ENCODE data around the gene ACSM6. TPM values are rescaled to one million over a fixed set of nuclear protein-coding genes. Genes with fewer than 3 reads are reported as not detected.

Gene ACSM6
- total and polyA plus RNA-seq, 2 donors (not counting 3 experiments of a cell fraction or from before 2014, with no cell fraction given): not detected

DNA sequence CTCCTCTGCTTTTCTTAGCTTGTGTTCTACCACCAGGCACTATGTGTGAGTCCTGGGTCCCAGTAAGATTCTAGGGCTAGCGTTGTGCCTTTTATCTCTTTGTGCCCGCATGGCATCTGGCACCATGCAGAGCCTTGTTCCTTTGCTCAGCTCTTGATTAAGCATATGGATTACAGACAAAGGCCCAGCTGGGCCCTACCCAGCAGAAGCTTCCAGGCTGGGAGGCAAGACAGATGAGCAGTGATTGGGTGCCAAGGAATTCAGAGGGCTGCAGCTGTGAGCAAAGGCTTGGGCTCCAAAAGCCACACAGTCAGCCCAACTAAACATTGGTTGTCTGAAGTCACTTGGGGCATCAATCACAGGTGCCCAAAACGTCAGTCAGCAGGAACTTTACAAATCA lies 2.0 kb downstream of the ACSM6 start:
- DNase-seq (ENCODE audit: low read depth, low spot score) (no peak), FAIRE-seq (no peak)
- intact Hi-C loops (cut with micrococcal nuclease): no loop called here
- POLR2A ChIA-PET: no interaction called here
- no peak overlapping the region for H2AFZ ChIP-seq (ENCODE audit: low read depth, low read length)
- H3K4me3 ChIP-seq (replicated peaks in 1 of 3; ENCODE audit: insufficient read depth in 1 of 3, low read depth in 1 of 3, low read length in 3 of 3): no peak overlapping the region
- no peaks in the 10 kb centered on the region for H3K79me2 ChIP-seq (ENCODE audit: control insufficient read depth, insufficient read depth, low read length)
- CTCF ChIA-PET: interaction anchor here (1.9 kb wide), 1 partner anchor 12 kb away, joined by 5 read pairs; no protein-coding TSS in a partner anchor
- H4K20me1 ChIP-seq (replicated peaks; ENCODE audit: control insufficient read depth, extremely low read depth, insufficient read depth, low read length): no peaks in the 10 kb centered on the region
- no peak overlapping the region for H3K27ac ChIP-seq (ENCODE audit: insufficient read depth, low read depth, low read length)
- H3K9me1 ChIP-seq (replicated peaks; ENCODE audit: control insufficient read depth, extremely low read depth, insufficient read depth, low read length): no peaks in the 10 kb centered on the region
- BruUV-seq (replicated peaks): no TSS peak
- dilution Hi-C loops (cut with MboI; ENCODE audit: extremely low pct_ligation_motif_present, low sequenced_read_pairs): no loop called here
- TF ChIP-seq, protein P1, sequence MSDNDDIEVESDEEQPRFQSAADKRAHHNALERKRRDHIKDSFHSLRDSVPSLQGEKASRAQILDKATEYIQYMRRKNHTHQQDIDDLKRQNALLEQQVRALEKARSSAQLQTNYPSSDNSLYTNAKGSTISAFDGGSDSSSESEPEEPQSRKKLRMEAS (IDR thresholded peaks at IDR 0.05; ENCODE audit: insufficient read depth, insufficient read length): no peak
- no peak for TF ChIP-seq EZH2 (IDR thresholded peaks at IDR 0.05; ENCODE audit: borderline replicate concordance, low read depth, low read length, severe bottlenecking)
- no peak for TF ChIP-seq POLR2A (IDR thresholded peaks at IDR 0.05; ENCODE audit: low read depth, low read length)
- TF ChIP-seq, protein P2, sequence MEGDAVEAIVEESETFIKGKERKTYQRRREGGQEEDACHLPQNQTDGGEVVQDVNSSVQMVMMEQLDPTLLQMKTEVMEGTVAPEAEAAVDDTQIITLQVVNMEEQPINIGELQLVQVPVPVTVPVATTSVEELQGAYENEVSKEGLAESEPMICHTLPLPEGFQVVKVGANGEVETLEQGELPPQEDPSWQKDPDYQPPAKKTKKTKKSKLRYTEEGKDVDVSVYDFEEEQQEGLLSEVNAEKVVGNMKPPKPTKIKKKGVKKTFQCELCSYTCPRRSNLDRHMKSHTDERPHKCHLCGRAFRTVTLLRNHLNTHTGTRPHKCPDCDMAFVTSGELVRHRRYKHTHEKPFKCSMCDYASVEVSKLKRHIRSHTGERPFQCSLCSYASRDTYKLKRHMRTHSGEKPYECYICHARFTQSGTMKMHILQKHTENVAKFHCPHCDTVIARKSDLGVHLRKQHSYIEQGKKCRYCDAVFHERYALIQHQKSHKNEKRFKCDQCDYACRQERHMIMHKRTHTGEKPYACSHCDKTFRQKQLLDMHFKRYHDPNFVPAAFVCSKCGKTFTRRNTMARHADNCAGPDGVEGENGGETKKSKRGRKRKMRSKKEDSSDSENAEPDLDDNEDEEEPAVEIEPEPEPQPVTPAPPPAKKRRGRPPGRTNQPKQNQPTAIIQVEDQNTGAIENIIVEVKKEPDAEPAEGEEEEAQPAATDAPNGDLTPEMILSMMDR (IDR thresholded peaks at IDR 0.05; ENCODE audit: extremely low read depth in 1 of 2, insufficient read depth in 1 of 2, low read depth in 1 of 2, low read length in 2 of 2): no peak
- no peak for TF ChIP-seq JUN (IDR thresholded peaks at IDR 0.05; ENCODE audit: borderline replicate concordance, insufficient read depth, insufficient read length, low read depth)
- no peak for TF ChIP-seq POLR2AphosphoS5 (IDR thresholded peaks at IDR 0.05; ENCODE audit: insufficient read depth, low read depth, low read length)
- no peak for TF ChIP-seq GATA2 (IDR thresholded peaks at IDR 0.05; ENCODE audit: insufficient read depth, insufficient read length, low read depth, low read length)
- TF ChIP-seq MYC (IDR thresholded peaks at IDR 0.05; ENCODE audit: low read depth, low read length): no peak
- TF ChIP-seq FOS (IDR thresholded peaks at IDR 0.05; ENCODE audit: borderline replicate concordance, insufficient read depth, low read length): no peak
- no peaks in the 10 kb centered on the region for H3K36me3 ChIP-seq (ENCODE audit: control insufficient read depth in 2 of 2, extremely low read depth in 1 of 2, insufficient read depth in 2 of 2, low read length in 2 of 2)
- H3K4me2 ChIP-seq (ENCODE audit: insufficient read depth, low read length): no peak overlapping the region
- no peaks in the 10 kb centered on the region for H3K9me3 ChIP-seq (replicated peaks; ENCODE audit: control insufficient read depth, insufficient read depth, low read length)
- H3K9ac ChIP-seq (replicated peaks; ENCODE audit: extremely low read depth, insufficient read depth, low read length): no peak overlapping the region
- H3K27me3 ChIP-seq (ENCODE audit: control insufficient read depth in 2 of 2, insufficient read depth in 2 of 2, low read length in 2 of 2): peaks cover 1 to 3% of the 10 kb centered on the region in 2 experiments
- no peaks in the 10 kb centered on the region for H3K4me1 ChIP-seq (ENCODE audit: control insufficient read depth, extremely low read depth, insufficient read depth, low read length)

All from endothelial cell of umbilical vein (primary cell).